GM12801 (cell line): ENCODE measurements around the gene TMEM41B.

Experiments
- TF ChIP-seq, protein P1 (sequence below): IDR thresholded peaks from one replicate; pipeline ENCODE4 v1.5.1; 2011; ENCODE audit warnings: control low read depth; ENCODE audit not compliant: insufficient read length; ENCODE audit errors: extremely low read depth

Gene TMEM41B, protein sequence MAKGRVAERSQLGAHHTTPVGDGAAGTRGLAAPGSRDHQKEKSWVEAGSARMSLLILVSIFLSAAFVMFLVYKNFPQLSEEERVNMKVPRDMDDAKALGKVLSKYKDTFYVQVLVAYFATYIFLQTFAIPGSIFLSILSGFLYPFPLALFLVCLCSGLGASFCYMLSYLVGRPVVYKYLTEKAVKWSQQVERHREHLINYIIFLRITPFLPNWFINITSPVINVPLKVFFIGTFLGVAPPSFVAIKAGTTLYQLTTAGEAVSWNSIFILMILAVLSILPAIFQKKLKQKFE

DNA sequence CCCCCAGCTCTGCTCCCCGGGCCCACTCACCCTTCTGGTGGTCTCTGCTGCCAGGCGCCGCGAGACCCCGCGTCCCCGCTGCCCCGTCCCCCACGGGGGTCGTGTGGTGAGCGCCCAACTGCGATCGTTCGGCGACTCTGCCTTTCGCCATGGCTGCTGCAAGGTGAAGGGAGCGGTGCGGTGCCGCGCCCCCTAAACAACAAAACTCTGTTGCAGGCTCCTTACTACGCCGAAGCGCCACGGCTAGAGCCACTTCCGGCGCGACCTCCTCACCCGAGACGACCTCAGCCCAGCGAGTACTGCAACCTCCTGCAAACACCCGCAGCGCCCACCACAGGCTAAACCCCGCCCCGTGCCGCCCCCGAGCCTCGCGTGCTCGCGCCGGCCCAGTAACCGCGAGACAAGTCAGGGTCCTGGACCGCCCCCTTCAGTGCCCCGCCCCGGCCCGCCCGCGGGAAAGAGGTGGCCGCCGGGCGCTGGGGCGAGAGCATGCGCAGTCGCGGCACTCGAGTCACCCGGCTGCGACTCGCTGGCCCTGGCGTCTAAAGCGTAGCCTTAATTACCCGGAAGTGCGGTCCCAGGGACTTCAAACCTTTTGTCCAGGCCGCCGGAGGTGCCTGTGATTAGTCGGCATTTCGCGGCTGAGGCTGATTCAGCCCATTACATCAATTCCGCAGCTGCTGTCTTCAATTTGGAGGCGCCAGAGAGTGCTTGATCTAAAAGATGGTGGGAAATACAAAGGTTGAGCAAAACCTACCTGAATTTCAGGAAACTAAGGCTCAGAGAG is at the start of gene TMEM41B:
TSS of gene TMEM41B (minus strand) at position 303 of the 787 bp plus-strand sequence. CDS start at position 151, 152 bp downstream.
- TF ChIP-seq, protein P1, sequence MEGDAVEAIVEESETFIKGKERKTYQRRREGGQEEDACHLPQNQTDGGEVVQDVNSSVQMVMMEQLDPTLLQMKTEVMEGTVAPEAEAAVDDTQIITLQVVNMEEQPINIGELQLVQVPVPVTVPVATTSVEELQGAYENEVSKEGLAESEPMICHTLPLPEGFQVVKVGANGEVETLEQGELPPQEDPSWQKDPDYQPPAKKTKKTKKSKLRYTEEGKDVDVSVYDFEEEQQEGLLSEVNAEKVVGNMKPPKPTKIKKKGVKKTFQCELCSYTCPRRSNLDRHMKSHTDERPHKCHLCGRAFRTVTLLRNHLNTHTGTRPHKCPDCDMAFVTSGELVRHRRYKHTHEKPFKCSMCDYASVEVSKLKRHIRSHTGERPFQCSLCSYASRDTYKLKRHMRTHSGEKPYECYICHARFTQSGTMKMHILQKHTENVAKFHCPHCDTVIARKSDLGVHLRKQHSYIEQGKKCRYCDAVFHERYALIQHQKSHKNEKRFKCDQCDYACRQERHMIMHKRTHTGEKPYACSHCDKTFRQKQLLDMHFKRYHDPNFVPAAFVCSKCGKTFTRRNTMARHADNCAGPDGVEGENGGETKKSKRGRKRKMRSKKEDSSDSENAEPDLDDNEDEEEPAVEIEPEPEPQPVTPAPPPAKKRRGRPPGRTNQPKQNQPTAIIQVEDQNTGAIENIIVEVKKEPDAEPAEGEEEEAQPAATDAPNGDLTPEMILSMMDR: no peak

DNA sequence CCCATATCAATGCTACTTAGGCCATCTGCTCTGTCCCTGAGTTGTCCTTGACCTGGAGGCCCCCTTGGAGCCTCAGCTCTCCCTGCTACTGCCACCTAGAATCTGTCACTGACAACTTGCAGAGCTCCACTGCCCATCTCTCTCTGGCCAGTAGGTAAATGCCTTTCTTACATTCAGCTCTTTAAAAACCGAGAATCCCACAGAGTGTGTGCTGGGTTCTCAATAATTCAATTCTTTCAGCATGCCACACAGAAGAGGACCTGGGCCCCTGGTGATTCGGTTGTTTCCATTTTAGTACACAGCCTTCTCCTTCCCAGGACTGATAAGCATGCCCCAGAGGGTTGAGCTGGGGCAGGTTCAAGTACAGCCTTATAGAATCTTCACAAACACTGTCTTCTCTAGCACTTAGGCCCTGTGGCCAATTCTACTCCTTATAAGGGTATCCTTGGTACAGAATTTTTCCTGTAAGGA is 48.0 kb upstream of the TMEM41B start:
- TF ChIP-seq, protein P1: no peak

DNA sequence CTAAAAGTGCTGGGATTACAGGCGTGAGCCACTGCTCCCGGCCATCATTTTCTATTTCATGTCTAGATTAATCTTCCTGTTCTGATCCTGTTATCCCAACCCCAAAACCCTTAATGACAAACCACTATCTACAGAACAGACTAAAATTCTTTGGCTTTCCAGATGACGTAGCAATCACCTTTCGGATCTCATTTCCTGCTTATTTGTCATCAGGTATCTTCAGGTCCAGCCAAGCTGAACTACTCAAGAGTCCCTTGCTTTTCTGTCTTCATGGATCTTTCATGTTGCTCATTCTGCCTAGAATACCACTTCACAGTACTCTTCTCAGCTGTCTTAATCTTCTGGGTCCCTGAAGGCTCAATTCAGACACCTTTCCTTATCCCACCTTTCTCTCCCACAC is 42.6 kb upstream of the TMEM41B start:
- TF ChIP-seq, protein P1: no peak

DNA sequence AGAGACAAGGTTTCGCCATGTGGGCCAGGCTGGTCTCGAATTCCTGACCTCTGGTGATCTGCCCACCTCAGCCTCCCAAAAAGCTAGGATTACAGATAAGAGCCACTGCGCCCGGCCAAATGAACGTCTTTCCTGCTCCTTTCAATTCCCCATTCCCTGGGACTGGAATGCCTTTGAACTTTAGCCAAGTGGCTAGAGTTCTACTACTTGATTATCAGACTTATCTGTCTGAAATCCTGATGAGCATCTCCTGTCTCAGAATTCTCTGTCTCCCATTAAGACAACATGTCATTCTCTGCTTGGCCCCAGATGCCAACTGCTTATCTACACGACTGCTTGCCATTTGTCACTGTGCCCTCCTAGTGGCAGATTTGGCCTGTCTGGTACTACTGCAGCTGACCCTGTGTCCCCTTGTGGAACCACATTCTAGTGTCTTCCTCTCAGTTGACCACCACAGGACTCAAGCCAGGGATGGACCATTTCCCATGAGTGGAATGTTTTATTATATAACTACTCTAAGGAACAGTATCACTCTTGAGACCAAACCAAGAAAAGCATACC is 37.0 kb upstream of the TMEM41B start:
- TF ChIP-seq, protein P1: no peak

DNA sequence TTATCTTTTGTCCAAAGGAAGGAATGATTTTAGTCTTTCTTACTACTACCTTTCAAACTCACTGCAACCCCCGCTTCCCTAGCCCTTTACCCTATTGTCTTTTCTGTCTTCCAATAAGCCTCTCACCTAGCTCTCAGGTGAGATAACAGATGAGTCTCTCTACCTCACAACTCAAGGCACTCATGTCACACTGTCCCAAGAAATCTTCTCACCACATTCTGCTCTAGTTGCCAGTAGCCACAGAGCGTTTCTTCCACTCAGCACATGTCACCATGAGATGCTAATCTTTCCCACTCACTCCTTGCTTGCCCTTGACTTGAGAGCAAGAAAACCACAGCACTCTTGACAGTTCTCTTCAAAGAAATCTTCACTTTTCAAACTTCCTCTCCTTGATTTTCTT is 32.7 kb upstream of the TMEM41B start:
- TF ChIP-seq, protein P1: no peak

DNA sequence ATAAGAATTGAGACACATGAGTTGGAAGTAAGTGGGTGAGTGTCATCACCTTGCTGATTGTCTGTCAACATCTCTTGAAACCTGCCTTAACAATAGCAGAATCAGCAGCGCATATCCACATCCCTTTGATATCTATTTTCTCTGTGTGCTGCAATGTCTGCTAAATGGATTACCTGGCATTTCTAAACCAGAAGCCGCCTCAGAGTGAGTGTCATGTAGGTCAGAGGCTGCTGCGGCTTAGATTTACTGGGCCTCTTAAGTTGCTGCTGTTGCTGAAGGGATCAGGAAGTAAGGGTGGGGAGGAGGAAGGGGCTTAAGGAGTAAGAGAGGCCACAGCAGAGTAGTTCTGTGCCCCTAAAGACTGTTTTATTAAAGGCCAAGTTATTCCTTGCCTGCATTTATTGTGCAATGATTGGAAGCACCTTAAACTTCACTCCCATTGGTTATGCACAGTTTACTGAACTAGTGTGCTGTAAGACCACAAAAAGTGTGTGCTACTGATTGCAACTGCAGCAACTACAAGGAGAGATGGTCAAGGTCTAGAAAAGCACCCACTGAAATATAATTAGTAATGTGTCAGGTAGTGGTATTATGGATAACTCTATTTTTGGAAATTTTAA is 29.8 kb upstream of the TMEM41B start:
- TF ChIP-seq, protein P1: no peak

DNA sequence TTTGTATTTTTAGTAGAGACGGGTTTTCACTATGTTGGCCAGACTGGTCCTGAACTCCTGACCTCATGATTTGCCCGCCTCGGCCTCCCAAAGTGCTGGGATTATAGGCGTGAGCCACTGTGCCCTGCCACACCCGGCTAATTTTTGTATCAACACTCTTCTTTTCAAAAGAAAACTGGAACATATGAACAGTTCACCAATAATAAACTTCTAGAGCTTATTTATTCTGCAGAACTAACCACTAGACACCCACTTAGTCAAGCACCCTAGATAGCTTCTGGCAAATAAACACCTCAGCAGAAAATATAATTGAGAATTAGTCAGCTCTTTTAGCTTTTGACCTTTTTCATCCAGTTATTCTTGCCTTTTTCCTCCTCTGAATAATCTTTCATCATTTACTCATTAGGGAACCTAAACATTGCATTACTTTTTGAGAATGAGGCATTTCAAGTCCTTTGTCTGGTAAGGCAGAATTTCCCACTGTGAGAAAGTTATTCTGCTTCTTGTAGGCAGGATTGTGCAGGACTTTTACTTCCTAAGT is 27.3 kb upstream of the TMEM41B start:
- TF ChIP-seq, protein P1: no peak
